Common myeloid progenitor, CD34-positive (primary cell): Measurements from ENCODE around the gene IL1RL1.

ENCODE experiments used
- CTCF ChIA-PET: fragments of 350-600 bp; sonication (Branson Sonifier 250); formaldehyde crosslinking; loops from one replicate; lab custom pipeline; 2021; ENCODE audit warnings: antibody characterized with exemption; lab: Charles Lee
- POLR2A ChIA-PET: fragments of 350-600 bp; sonication (Branson Sonifier 250); formaldehyde crosslinking; loops from one replicate; lab custom pipeline; 2021; ENCODE audit warnings: antibody characterized with exemption; lab: Charles Lee
- DNase-seq, 3 donors: peaks; one replicate each; pipeline versions ENCODE4 v3.0.0 to v3.0.0-alpha.2; 2013
- H3K27ac ChIP-seq, 2 experiments: 1 replicate in 1 of 2; 2 replicates in 1 of 2; pipeline ENCODE4 v1.7.0; 2013; ENCODE audit warnings: inconsistent platforms in 2 of 2, low read length in 2 of 2, mild to moderate bottlenecking in 2 of 2, low read depth in 1 of 2, moderate library complexity in 1 of 2; ENCODE audit not compliant: severe bottlenecking in 2 of 2, insufficient read depth in 1 of 2, poor library complexity in 1 of 2
- H3K27me3 ChIP-seq, 5 experiments: replicated peaks in 2 of 5; 1 replicate in 3 of 5; 2 replicates in 2 of 5; pipeline versions ENCODE4 v1.6.1 to v1.7.0; 2013; ENCODE audit warnings: low read length in 4 of 5, mild to moderate bottlenecking in 2 of 5, moderate library complexity in 2 of 5, inconsistent platforms in 1 of 5; ENCODE audit not compliant: insufficient read depth in 5 of 5, control insufficient read depth in 4 of 5
- H3K36me3 ChIP-seq, 4 experiments: 1 replicate in 2 of 4; 2 replicates in 2 of 4; pipeline versions ENCODE4 v1.6.1 to v1.7.0; 2013; ENCODE audit warnings: low read length in 3 of 4, control low read depth in 1 of 4, mild to moderate bottlenecking in 1 of 4; ENCODE audit not compliant: control insufficient read depth in 4 of 4, insufficient read depth in 4 of 4
- H3K4me1 ChIP-seq, 4 experiments: 1 replicate in 3 of 4; 2 replicates in 1 of 4; pipeline versions ENCODE4 v1.6.1 to v1.7.1; 2013; ENCODE audit warnings: low read length in 3 of 4, mild to moderate bottlenecking in 3 of 4, control low read depth in 1 of 4, inconsistent platforms in 1 of 4, moderate library complexity in 1 of 4; ENCODE audit not compliant: control insufficient read depth in 4 of 4, insufficient read depth in 4 of 4; ENCODE audit errors: control extremely low read depth in 1 of 4
- H3K4me3 ChIP-seq, 7 experiments: 1 replicate in 4 of 7; 2 replicates in 3 of 7; pipeline versions ENCODE4 v1.5.1 to v1.7.0; 2013; ENCODE audit warnings: mild to moderate bottlenecking in 7 of 7, low read length in 6 of 7, moderate library complexity in 6 of 7, inconsistent platforms in 2 of 7, low read depth in 2 of 7, control low read depth in 1 of 7; ENCODE audit not compliant: insufficient read depth in 4 of 7, control insufficient read depth in 1 of 7; ENCODE audit errors: extremely low read depth in 1 of 7
- H3K9me3 ChIP-seq, 5 experiments: 1 replicate in 4 of 5; 2 replicates in 1 of 5; pipeline versions ENCODE4 v1.6.1 to v1.7.1; 2013; ENCODE audit warnings: low read length in 4 of 5, mild to moderate bottlenecking in 2 of 5, inconsistent platforms in 1 of 5, low read depth in 1 of 5, moderate library complexity in 1 of 5; ENCODE audit not compliant: control insufficient read depth in 4 of 5, insufficient read depth in 2 of 5; ENCODE audit errors: control extremely low read depth in 1 of 5
- WGBS: methylation state at CpG from one replicate; pipeline ENCODE4 v1.1.5; 2013; ENCODE audit not compliant: insufficient coverage; 5-methylcytosine and 5-hydroxymethylcytosine counted together

IL1RL1 gene

DNA sequence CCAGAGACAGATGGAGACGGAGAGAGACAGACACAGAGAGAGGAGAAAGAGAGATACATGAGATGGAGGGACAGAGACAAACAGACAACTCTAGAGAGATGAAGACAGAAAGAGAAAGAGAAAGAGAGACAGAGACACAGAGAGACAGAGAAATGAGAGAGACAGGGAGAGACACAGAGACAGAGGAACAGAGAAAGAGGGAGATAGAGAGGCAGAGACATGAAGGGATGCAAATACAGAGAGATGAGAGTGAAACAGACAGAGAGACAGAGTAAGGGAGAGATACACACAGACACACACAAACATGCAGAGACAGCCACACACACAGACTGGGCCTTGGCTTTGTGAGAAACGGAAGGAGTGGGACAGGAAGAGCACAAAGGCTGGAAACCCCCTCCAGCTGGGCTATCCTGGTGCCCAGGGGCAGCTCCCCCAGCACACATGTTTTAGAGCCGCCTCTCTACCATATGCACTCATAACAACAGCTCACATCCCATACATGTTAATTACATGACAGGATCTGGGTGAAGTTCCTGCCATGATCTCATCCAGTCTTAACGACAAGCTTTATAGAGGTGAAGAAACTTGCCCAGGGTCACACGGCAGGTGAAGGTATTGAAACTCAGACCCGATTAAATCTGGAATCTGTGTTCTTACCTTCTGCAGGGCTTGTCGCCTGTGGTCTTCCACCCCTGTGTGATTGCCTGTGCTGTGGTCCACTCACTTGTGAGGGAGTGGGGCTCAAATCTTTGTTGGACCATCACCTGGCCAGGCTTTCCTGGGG, 76.6 kb downstream of the IL1RL1 start:
- Histone ChIP-seq H3K4me3 (no peak overlapping the region), H3K36me3 (peaks cover 0 to 12% (median 5%) of the 10 kb centered on the region in 4 experiments), H3K27ac (no peak overlapping the region), H3K9me3 (peaks cover 0 to 18% (median 4%) of the 10 kb centered on the region in 5 experiments), H3K27me3 (no peaks in the 10 kb centered on the region), H3K4me1 (peaks cover 0 to 4% (median 2%) of the 10 kb centered on the region in 4 experiments)
- CTCF ChIA-PET: no interaction called here
- POLR2A ChIA-PET: no interaction called here
- 93% methylated on average over 6 of the region's 7 CpGs for whole genome bisulfite sequencing
- DNase-seq: no peak

DNA sequence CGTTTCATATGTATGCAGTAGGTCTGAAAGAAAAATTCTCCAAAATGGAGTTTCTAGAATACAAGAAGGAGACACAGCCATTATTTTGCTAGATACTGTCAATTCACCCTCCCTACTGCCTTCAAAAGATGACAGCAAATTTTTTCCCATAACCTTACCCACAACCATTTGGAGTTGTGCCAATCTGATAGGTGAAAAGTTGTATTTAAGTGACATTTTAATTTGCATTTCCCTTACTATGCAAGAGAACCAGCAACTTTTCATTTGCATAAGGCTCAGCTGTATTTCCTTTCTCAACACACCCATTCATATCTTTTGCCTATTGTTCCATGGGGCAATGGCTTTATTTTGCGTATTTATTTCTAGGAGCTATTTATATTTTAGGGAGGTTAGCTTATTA, 80.2 kb downstream of the IL1RL1 start:
- whole genome bisulfite sequencing: no CpG with 5 or more reads among the region's 2 CpGs
- H3K9me3 ChIP-seq: no peaks in the 10 kb centered on the region
- peaks cover 0 to 4% (median 2%) of the 10 kb centered on the region in 4 experiments for H3K4me1 ChIP-seq
- DNase-seq: peak; percentile 42 to 69 (median 63)
- no peak overlapping the region for H3K27ac ChIP-seq
- no peaks in the 10 kb centered on the region for H3K27me3 ChIP-seq
- POLR2A ChIA-PET: no interaction called here
- H3K36me3 ChIP-seq: peaks cover 0 to 3% (median 0%) of the 10 kb centered on the region in 4 experiments
- no peak overlapping the region for H3K4me3 ChIP-seq
- CTCF ChIA-PET: no interaction called here

DNA sequence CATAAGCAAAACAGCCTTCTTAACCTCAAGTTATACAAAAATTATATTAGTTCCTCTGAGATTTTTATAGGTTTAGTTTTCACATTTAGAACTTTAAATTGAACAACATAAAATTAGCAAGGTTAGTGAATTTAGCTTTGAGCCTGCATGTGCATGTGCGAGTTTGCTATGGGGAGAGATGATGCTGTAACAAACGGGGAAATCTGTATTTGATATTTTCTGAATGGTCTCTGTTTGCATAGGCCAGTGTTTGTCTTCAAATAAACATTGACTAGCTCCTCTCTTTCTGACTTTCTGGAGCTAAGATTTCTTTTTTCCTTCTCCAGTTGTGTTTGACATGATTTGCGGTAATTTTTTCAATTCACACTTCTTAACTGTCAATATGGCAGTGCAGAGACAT, 80.7 kb downstream of the IL1RL1 start:
- Histone ChIP-seq H3K27me3 (no peaks in the 10 kb centered on the region), H3K4me3 (no peak overlapping the region), H3K4me1 (peaks cover 0 to 4% (median 3%) of the 10 kb centered on the region in 4 experiments), H3K27ac (no peak overlapping the region), H3K36me3 (no peaks in the 10 kb centered on the region), H3K9me3 (no peaks in the 10 kb centered on the region)
- CTCF ChIA-PET: no interaction called here
- no peak for DNase-seq
- POLR2A ChIA-PET: no interaction called here
- no CpG with 5 or more reads among the region's 3 CpGs for WGBS

DNA sequence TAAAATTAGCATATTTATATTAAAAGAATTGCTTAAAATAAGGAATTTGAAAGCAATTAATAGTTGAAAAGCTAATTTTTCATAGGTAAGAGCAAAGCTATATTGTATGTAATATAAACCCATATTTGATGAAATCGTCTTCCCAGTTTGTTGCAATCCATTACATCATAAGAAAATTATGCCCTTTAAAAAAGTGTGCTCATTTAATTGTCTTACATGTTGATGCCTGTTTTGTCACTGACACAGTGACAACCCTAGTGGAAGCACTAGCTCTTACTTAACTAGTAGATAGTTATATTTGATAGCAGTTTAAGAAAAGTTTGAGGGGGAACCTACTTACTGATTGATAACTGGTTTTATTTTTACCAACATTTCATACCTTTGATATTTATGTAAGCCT, 81.6 kb downstream of the IL1RL1 start:
- Histone ChIP-seq H3K4me1 (peaks cover 0 to 11% (median 4%) of the 10 kb centered on the region in 4 experiments), H3K27ac (no peak overlapping the region), H3K9me3 (no peaks in the 10 kb centered on the region), H3K4me3 (no peak overlapping the region), H3K27me3 (no peaks in the 10 kb centered on the region), H3K36me3 (no peaks in the 10 kb centered on the region)
- ChIA-PET CTCF (no interaction called here), POLR2A (no interaction called here)
- no peak for DNase-seq
- whole genome bisulfite sequencing: no CpG with 5 or more reads among the region's 1 CpG

DNA sequence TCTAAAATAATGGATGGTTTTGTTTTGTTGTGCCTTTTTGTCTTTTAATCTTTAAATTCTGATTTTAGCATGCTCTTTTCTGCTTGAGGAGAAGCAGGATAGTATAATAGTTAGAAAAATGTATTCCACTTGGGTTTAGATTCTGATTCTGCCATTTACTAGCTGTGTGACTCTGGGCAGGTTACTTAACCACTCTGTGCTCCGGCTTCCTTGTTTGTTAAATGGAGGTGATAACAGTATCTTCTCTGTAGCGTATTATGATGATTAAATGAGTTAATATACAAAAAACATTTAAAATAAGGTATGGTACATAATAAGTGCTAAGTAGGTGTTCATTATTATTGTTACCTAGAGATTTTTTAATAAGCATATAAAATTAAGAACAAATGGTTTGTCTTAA, 84.6 kb downstream of the IL1RL1 start:
- POLR2A ChIA-PET: no interaction called here
- CTCF ChIA-PET: interaction anchor here (2.1 kb wide), 1 partner anchor 47 kb away, joined by 4 read pairs; no protein-coding TSS in a partner anchor

DNA sequence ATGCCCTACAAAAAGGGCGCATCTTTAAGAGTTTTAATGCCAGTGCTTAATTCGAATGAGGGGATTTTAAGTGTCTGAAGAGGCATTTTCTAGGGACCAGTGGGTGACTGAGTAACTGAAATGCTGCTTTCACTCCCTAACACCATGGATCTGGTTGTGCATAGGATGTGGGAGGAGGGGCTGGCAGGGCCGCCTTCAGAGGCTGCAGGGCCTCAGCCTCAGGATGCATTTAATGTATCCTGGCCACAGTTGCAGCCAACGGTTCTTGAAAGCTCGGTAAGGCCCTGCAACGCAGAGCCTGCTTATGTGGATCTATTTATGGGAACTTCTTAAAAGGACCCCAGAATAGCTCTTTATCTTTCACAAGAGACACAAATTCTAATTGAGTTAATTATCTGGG, 85.8 kb downstream of the IL1RL1 start:
- Histone ChIP-seq H3K9me3 (no peaks in the 10 kb centered on the region), H3K27me3 (no peaks in the 10 kb centered on the region), H3K36me3 (no peaks in the 10 kb centered on the region), H3K27ac (no peak overlapping the region), H3K4me3 (no peak overlapping the region), H3K4me1 (peaks cover 0 to 26% (median 0%) of the 10 kb centered on the region in 4 experiments)
- POLR2A ChIA-PET: no interaction called here
- WGBS: 92% methylated on average over 6 of the region's 6 CpGs
- no peak for DNase-seq
- CTCF ChIA-PET: interaction anchor here (2.1 kb wide), 1 partner anchor 46 kb away, joined by 4 read pairs; no protein-coding TSS in a partner anchor

More for the DNA sequence above, 84.6 kb downstream of the IL1RL1 start:
- no peak for DNase-seq
- H3K4me1 ChIP-seq: peaks cover 0 to 22% (median 4%) of the 10 kb centered on the region in 4 experiments
- no peaks in the 10 kb centered on the region for H3K36me3 ChIP-seq
- H3K27ac ChIP-seq: no peak overlapping the region
- no peaks in the 10 kb centered on the region for H3K9me3 ChIP-seq
- no peaks in the 10 kb centered on the region for H3K27me3 ChIP-seq
- no CpG with 5 or more reads among the region's 2 CpGs for WGBS
- H3K4me3 ChIP-seq: no peak overlapping the region

DNA sequence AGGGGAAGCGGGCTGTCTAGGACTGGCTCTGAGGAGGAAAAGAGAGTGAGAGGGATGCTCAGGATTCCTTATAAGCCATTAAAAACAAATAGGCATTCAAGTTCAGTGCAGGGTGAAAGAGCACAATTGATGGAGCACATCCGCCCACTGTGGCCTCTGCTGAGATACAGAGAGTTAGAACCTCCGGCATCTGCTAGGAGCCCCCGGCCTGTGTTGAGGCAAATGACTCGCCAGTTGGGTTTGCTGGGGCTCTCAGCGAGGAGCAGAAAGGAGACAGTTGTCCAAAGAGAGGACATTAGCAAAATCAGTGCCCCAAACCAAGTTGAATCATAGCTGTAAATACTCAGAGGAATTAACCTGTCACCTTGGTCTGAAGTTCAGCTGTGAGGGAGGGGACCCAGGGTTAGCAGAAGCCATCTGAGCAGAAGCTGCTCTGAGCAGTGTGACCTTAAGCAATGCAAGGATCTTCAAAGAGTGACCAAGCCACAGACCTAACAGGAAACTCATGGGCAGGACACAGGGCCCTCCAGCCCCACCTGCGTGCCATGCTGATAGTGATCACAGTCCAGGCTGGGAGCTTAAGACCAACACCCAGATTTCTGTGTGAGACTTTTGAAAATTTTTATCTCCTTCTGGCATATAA, 88.3 kb downstream of the IL1RL1 start:
- ChIA-PET POLR2A (no interaction called here), CTCF (interaction anchor here (1.2 to 1.3 kb wide), 2 partner anchors 34 to 41 kb away, joined by 3 to 4 read pairs; no protein-coding TSS in a partner anchor)
- H3K27ac ChIP-seq: no peak overlapping the region
- no peaks in the 10 kb centered on the region for H3K27me3 ChIP-seq
- H3K4me1 ChIP-seq: peaks cover 0 to 26% (median 0%) of the 10 kb centered on the region in 4 experiments
- no peaks in the 10 kb centered on the region for H3K9me3 ChIP-seq
- WGBS: 89% methylated on average over 7 of the region's 7 CpGs
- H3K36me3 ChIP-seq: no peaks in the 10 kb centered on the region
- no peak overlapping the region for H3K4me3 ChIP-seq
- no peak for DNase-seq
